ENCODE data around the gene PHLDA3. TPM values are rescaled to one million over a fixed set of nuclear protein-coding genes. Genes with fewer than 3 reads are reported as not detected.
A peak's percentile ranks its signal among the peaks of the same experiment; 100 is the strongest.

Gene PHLDA3
- total RNA-seq, 2 donors from 2014 or later: 5.7 to 13.0 TPM

DNA sequence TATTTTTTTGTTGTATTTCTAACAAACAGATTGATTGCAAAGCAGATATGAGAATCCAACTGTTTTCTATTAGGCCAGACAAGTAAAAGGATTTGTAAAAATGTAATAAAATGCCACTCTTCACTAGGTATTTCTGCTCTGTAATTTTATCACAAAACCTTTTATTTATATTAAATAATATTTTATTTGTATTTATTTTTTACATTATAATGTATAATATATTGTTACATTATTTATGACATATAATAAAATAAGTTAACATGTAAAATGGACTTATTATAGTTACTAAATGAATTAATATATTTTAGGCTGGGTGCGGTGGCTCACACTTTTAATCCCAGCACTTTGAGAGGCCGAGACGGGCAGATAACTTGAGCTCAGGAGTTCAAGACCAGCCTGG, 34.7 kb downstream of the PHLDA3 start:
- Mint-ChIP-seq H3K9me3 (no peaks in the 10 kb centered on the region), H3K27ac (no peak overlapping the region), H3K36me3 (no peaks in the 10 kb centered on the region)
- ATAC-seq (no peak), DNase-seq (ENCODE audit: low spot score in 2 of 2) (no peak)

- DNase-seq (ENCODE audit: low spot score in 2 of 2) (no peak), ATAC-seq (no peak)
- H3K36me3 Mint-ChIP-seq: no peaks in the 10 kb centered on the region
- H3K9me3 Mint-ChIP-seq: no peaks in the 10 kb centered on the region
- no peak overlapping the region for H3K27ac Mint-ChIP-seq
Measured at GRCh38 chr1:201433609-201434008, 35.4 kb downstream of the PHLDA3 start.

GRCh38 chr1:201430776-201431175, 38.2 kb downstream of the PHLDA3 start:
- H3K36me3 Mint-ChIP-seq: no peaks in the 10 kb centered on the region
- ATAC-seq: no peak
- H3K27ac Mint-ChIP-seq: no peak overlapping the region
- DNase-seq (ENCODE audit: low spot score in 2 of 2): no peak
- H3K9me3 Mint-ChIP-seq: no peaks in the 10 kb centered on the region

DNA sequence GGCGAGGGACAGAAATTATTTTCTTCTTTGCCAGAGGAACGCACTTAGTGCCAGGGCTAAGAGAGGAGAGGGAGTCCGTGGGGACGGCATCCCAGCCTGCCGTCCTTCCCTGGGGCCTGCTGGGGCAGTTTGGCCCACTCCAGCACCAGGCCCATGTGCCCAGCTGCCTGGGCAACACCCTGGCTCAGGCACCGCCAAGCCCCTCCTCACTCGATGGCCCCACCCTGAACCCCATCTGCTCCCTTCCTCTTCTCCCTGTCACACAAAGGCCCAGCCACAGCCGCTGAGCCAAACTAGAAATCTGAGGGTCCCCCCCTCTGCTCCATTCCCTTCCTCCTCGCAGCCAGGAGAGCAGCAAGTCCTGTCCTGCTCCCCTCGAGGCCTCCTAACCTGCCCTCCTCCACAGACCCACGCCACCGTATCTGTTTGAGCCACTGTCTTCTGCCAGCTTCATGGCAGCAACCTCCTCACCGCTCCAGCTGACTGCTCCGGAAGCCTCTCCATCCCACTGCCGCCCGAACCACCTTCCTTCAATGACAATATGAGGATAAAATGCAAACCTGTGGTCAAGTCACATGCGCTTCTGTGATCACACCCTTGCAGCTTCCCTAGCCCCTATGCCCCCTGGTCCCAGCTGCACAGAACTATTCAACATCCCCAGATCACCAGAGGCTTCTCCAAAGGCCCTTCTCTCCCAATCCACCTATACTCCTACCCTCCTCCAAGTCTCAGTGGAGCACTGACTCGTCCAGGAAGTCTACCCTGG, 39.1 kb downstream of the PHLDA3 start:
- Mint-ChIP-seq H3K36me3 (no peaks in the 10 kb centered on the region), H3K9me3 (no peaks in the 10 kb centered on the region), H3K27ac (no peak overlapping the region)
- no peak for DNase-seq (ENCODE audit: low spot score in 2 of 2)
- no peak for ATAC-seq

DNA sequence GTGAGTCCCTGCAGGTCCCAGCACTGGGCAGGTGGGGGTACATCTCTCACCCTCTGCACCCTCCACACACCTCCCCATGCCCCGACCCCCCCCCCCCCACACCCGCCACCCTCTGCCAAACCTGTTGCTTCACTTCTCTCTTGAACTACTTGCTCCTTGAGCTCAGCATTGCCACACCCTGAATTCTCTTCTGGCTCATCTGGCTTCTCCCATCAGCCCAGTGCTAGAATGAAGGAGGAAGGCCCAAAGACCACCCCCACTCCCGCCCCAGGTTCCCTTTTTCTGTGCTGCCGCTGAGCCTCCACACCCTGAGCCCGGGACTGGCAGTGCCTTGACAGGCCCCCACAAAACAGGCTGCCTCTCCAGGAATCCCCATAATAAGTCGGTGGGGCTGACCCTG, 41.0 kb downstream of the PHLDA3 start:
- DNase-seq (ENCODE audit: low spot score in 2 of 2) (no peak), ATAC-seq (no peak)
- Mint-ChIP-seq H3K36me3 (no peaks in the 10 kb centered on the region), H3K9me3 (no peaks in the 10 kb centered on the region), H3K27ac (no peak overlapping the region)

GRCh38 chr1:201426479-201427310, 42.3 kb downstream of the PHLDA3 start:
- ATAC-seq (peak; percentile 67 to 69), DNase-seq (ENCODE audit: low spot score in 2 of 2) (no peak)
- Mint-ChIP-seq H3K27ac (no peak overlapping the region), H3K36me3 (no peaks in the 10 kb centered on the region), H3K9me3 (no peaks in the 10 kb centered on the region)

- H3K9me3 Mint-ChIP-seq: no peaks in the 10 kb centered on the region
- DNase-seq (ENCODE audit: low spot score in 2 of 2) (no peak), ATAC-seq (no peak)
- no peaks in the 10 kb centered on the region for H3K36me3 Mint-ChIP-seq
- no peak overlapping the region for H3K27ac Mint-ChIP-seq
Measured at GRCh38 chr1:201424146-201424545, 44.8 kb downstream of the PHLDA3 start.

DNA sequence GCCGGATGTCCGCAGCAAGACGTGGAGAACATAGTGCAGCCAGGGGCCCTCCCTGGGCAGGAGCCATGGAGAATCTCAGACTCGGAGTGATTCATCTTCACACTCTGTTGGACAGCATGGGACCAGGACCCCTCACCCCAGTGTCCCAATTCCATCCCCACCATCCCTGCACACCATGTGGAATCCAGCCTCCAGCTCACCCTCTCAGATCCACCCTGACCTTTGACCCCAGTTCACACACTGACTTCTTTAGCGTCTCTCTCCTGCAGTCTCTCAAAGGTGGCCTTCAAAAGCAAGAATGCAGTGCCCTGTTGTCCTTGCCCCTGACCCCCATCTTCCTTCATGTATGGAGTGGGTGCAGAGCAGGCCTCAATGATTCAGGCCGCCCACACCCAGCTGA, 45.3 kb downstream of the PHLDA3 start:
- ATAC-seq: no peak
- H3K36me3 Mint-ChIP-seq: no peaks in the 10 kb centered on the region
- no peak overlapping the region for H3K27ac Mint-ChIP-seq
- no peaks in the 10 kb centered on the region for H3K9me3 Mint-ChIP-seq
- DNase-seq (ENCODE audit: low spot score in 2 of 2): no peak

DNA sequence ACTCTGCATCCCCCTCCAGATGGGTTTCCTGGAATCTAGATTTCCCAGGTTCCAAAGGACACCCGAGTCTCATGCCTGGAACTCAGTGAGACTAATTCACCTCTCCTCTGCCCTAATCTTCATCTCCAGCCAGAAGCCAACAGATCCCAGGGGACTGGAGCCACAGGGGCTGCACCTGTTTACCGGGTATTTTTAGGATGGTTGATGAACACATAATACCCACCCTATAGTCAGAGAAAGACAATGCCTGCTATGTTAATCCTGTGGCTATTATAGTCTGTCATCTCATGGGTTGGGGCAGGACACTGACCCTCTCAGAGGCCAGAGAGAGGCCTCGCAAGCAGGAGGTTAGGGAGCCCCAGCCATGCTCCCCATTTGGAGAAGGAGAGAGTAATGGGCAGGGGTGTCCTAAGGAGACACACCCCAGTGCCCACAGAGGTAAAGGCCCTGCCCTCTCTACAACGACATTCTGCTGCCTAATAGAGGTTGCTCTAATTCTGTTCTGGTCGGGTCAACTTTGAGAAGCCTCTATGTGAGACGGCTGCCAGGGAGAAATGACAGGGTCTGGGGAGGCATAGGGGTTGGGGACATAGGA, 46.5 kb downstream of the PHLDA3 start:
- ATAC-seq (no peak), DNase-seq (ENCODE audit: low spot score in 2 of 2) (no peak)
- H3K27ac Mint-ChIP-seq: peak overlapping the region in 1 of 2 donors; percentile 81
- no peaks in the 10 kb centered on the region for H3K9me3 Mint-ChIP-seq
- H3K36me3 Mint-ChIP-seq: no peaks in the 10 kb centered on the region

- no peaks in the 10 kb centered on the region for H3K9me3 Mint-ChIP-seq
- ATAC-seq (no peak), DNase-seq (ENCODE audit: low spot score in 2 of 2) (no peak)
- no peak overlapping the region for H3K27ac Mint-ChIP-seq
- H3K36me3 Mint-ChIP-seq: no peaks in the 10 kb centered on the region
Measured at GRCh38 chr1:201422026-201422425, 47.0 kb downstream of the PHLDA3 start.

DNA sequence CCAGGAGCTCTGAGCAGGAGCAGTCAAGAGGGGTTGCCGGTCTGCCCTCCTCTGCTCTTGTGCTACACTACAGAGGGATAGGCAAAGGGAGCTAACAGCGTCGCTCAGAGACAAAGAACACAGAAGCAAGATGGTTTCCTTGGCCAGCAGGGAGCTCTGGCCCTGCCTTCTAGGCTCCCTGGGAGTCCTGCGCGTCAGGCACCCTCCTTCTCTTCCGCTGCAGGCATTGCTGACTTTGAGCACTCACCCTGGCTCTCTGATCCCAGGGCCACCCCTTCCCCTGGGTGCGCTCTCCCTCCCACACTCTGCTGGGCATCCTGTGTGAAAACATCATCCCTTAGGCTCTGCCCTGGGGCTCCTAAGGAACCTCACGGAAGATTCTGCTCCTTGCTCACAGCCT, 47.9 kb downstream of the PHLDA3 start:
- H3K9me3 Mint-ChIP-seq: no peaks in the 10 kb centered on the region
- H3K36me3 Mint-ChIP-seq: no peaks in the 10 kb centered on the region
- H3K27ac Mint-ChIP-seq: no peak overlapping the region
- no peak for DNase-seq (ENCODE audit: low spot score in 2 of 2)
- no peak for ATAC-seq

GRCh38 chr1:201420608-201421002, 48.4 kb downstream of the PHLDA3 start:
- no peak for ATAC-seq
- DNase-seq (ENCODE audit: low spot score in 2 of 2): no peak
- H3K27ac Mint-ChIP-seq: no peak overlapping the region
- no peaks in the 10 kb centered on the region for H3K9me3 Mint-ChIP-seq
- no peaks in the 10 kb centered on the region for H3K36me3 Mint-ChIP-seq

DNA sequence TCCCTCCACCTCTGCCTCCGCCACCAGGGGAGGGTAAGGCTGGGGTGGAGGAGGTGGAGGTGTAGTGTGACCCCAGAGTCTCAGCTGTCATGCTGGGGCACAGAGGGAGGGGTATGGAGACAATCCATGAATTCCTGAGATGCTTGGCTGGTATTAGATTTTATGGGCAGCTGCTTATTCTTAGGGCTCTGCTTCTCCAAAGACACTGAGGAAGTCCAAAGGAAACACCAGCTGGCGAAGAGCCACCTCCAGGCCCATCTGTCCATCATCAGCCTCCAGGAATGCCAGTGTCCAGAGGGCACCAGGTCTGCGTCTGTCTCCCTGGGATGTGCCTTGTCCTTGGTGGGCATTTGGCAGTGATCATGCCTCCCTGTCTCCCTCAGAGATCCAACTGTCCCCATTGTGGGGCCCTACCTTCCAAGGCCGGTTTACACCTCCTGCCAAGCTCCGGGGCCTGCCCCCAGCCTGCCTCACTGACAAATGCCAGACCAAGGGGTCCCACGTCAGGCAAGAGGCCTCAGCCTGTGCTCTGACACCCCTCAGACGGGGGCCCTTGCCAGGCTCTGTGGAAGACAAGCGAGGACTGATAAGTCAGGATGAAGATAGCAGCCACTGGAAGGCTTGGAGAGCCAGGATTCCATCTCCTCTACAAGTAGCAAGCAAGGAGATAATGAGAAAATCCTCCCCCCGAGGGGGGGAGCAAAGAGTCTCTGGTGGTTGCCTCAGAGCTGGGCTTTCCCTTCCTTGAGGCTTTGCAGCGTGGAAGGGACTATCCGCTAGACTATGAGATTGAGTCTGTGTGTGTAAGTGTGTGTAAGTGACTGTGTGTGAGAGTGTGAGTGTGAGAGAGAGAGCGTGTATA, 49.0 kb downstream of the PHLDA3 start:
- H3K27ac Mint-ChIP-seq: no peak overlapping the region
- no peak for ATAC-seq
- H3K36me3 Mint-ChIP-seq: no peaks in the 10 kb centered on the region
- no peak for DNase-seq (ENCODE audit: low spot score in 2 of 2)
- no peaks in the 10 kb centered on the region for H3K9me3 Mint-ChIP-seq

- no peak overlapping the region for H3K27ac Mint-ChIP-seq
- ATAC-seq (no peak), DNase-seq (ENCODE audit: low spot score in 2 of 2) (no peak)
- H3K36me3 Mint-ChIP-seq: no peaks in the 10 kb centered on the region
- no peaks in the 10 kb centered on the region for H3K9me3 Mint-ChIP-seq
Measured at GRCh38 chr1:201419256-201419655, 49.7 kb downstream of the PHLDA3 start.

- Mint-ChIP-seq H3K36me3 (no peaks in the 10 kb centered on the region), H3K27ac (no peak overlapping the region)
Measured at GRCh38 chr1:201418461-201418860, 50.5 kb downstream of the PHLDA3 start.

More at GRCh38 chr1:201418461-201418860, 50.5 kb downstream of the PHLDA3 start:
- H3K9me3 Mint-ChIP-seq: no peaks in the 10 kb centered on the region
- DNase-seq (ENCODE audit: low spot score in 2 of 2) (no peak), ATAC-seq (no peak)
